ENCODE results near the gene SLC16A3.
A peak's percentile ranks its signal among the peaks of the same experiment; 100 is the strongest.
"Not testable (repeated sequence)": the region's sequence is repeated elsewhere in the genome, so short reads cannot be mapped to it uniquely, and the experiment has no call there.

Gene SLC16A3

DNA sequence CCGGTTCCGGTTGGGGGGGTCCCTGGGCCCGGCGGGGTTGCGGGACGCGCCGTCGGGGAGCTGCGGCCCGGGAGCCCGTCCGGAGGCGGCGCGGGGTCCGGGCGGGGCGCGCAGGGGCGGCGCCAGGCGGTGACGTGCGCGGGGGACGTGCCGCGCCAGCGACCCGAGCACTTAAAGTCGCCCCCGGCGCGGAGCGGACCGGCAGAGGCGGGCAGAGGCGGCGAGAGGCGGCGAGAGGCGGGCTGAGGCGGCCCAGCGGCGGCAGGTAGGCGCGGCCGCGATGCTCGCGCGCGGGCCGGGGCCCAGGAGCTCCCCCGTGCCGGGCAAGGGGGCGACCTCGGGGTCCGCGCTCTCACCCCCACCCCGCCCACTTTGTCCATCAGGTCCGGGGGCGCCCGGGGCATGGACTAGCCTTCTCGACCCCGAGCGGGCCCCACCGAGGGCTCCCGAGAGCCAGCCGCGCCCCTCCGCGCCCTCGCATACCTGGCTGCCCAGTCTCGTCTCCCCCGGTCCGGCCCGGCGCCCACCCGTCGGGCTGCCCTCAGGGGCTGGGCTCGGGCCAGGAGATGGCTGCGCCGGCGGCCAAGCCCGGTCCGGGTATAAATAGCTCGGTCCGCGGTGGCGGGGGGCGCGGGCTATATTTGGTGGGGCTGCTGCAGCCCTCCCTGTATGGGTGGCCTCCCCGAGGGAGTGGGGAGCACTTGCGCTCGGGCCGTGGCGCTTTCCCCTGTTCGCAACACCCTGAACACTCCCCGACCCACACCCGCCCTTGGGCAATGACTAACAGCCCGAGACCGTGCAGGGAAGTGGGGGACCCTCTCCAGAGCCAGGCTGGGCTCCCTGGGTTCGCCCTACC lies at the start of gene SLC16A3:
TSS of gene SLC16A3 (plus strand) at position 201 of the 856 bp plus-strand sequence. CDS start 6,967 bp downstream, outside the sequence.
- DNase-seq = no peak

- no peak for DNase-seq
These were observed 49.4 kb upstream of the SLC16A3 start for GRCh38 chr17:82179412-82179811.

- no peak for DNase-seq
These were observed 48.8 kb upstream of the SLC16A3 start for GRCh38 chr17:82179946-82180475.

- no peak for DNase-seq
These were observed 47.9 kb upstream of the SLC16A3 start for GRCh38 chr17:82180776-82181528.

GRCh38 chr17:82184761-82185160 lies 44.1 kb upstream of the SLC16A3 start:
- no peak for DNase-seq

- DNase-seq = no peak
These were observed 42.6 kb upstream of the SLC16A3 start for GRCh38 chr17:82186221-82186620.

DNA sequence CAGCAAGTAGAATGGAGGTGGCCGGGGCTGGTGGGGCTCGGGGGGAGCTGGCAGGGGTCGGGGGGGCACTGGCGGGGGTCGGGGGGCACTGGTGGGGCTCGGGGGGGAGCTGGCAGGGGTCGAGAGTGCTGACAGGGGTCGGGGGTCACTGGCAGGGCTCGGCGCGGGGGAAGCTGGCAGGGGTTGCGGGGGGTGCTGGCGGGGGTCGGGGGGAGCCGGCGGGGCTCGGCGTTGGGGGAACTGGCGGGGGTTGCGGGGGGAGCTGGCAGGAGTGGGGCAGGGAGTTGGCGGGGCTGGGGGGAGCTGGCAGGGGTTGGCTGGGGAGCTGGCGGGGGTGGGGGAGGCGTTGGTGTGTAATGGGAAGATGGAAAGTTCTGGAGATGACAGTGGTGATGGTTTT lies 41.3 kb upstream of the SLC16A3 start:
- DNase-seq = no peak

- no peak for DNase-seq
These were observed 40.6 kb upstream of the SLC16A3 start for GRCh38 chr17:82188001-82188961.

GRCh38 chr17:82193050-82193449 lies 35.8 kb upstream of the SLC16A3 start:
- DNase-seq = not testable (repeated sequence)

DNA sequence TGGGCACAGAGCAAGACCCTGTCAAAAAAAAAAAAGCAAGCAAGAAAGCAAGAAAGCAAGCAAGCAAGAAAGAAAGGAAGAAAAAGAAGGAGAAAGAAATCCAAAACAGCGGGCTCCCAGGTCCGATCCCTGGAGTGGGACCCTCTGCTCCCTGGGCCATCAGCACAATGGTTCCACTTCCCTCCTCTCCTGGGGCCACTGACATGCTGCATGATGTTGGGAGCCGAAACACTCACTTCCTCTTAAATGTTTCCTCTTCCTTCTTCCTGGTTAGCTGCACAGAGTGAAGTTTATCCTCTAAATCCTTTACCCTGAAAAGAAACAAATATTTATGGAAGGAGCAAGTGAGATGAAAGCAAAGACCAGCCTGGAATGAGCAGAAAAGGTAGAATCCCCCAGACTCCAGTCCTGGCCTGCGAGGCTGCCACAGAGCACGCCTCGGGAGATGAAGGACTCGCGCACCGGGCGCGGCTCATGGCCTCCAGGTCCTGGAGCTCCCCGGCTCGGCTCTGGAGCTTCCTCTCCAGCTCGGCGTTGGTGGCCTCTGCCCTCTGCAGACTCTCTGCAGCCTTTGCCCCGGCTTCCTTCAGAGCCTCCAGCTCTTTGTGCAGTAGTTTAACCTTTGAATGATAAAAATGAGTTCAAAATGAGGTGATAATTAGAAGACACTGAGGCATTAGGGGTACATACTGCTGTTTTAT lies 35.2 kb upstream of the SLC16A3 start:
- no peak for DNase-seq

DNA sequence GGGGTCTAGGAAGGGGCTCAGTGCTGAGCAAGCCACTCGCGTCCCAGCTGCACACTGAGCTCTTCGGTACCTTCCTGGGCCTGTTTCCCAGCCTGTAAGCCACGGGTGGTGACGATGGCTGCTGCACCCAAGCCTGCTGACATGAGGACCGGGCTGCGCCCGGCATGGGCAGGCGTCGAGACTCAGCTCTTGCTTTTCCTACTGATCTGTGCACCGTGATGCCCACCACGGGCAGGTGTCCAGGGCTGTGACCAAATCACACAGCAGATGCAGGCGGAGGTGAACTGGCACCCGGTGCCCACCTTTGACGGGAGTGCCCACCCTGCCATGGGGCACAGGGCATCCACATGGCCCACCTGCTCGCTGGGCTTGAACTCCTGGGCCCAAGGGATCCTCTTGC lies 34.1 kb upstream of the SLC16A3 start:
- DNase-seq = no peak

- DNase-seq = no peak
These were observed 32.9 kb upstream of the SLC16A3 start for GRCh38 chr17:82195675-82196672.

- no peak for DNase-seq
These were observed 30.8 kb upstream of the SLC16A3 start for GRCh38 chr17:82198092-82198491.

- DNase-seq = no peak
These were observed 29.3 kb upstream of the SLC16A3 start for GRCh38 chr17:82199496-82199895.

GRCh38 chr17:82200135-82200534 lies 28.7 kb upstream of the SLC16A3 start:
- no peak for DNase-seq

GRCh38 chr17:82200743-82201497 lies 27.9 kb upstream of the SLC16A3 start:
- no peak for DNase-seq

DNA sequence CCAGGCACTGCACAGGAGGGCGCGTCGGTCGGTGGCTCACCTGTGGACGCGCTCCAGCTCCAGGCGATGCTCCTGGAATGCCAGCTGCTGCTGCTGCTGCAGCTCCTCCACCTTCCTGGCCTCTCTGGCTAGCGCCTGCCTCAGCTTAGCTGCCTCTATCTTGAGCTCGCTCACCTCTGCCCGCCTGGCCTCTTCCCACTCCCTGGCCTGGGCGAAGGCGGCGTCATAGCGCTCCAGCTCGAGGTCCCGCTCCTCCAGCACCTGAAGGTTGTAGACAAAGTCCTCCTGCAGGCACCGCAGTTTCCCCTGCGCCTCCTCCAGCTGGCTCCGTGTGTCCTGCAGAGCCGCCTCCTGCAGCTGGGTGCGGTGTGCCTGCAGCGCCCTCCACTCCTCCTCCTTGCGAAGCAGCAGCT lies 27.3 kb upstream of the SLC16A3 start:
- DNase-seq = peak in 1 of 2 experiments; percentile 31

DNA sequence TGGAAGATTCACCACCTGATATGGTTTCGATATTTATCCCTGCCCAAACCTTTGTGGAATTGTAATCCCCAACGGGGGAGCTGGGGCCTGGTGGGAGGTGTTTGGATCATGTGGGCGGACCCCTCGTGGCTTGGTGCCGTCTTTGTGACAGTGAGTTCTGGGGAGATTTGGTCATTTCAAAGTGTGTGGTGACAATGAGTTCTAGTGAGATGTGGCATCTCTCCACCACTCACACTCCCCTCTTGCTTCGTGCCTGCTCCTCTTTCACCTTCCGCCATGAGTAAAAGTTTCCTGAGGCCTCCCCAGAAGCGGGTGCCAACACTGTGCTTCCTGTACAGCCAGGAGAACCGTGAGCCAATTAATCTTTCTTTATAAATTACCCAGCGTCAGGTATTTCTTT lies 25.9 kb upstream of the SLC16A3 start:
- DNase-seq = no peak

GRCh38 chr17:82203920-82204319 lies 24.9 kb upstream of the SLC16A3 start:
- no peak for DNase-seq
